ENCODE measurements around the gene ADGRE3.

GRCh38 chr19:14718522-14719116, 44.0 kb upstream of the ADGRE3 start:
- TF ChIP-seq CTCF (IDR thresholded peaks at IDR 0.05), result no peak
- no peak for TF ChIP-seq MYC (IDR thresholded peaks at IDR 0.05; ENCODE audit: borderline replicate concordance, low read length)
- no peak for TF ChIP-seq HEYL (CRISPR knock-in tag; IDR thresholded peaks at IDR 0.05)
